Osteoblast (primary cell): ENCODE data around the gene CYP3A4. TPM values are rescaled to one million over a fixed set of nuclear protein-coding genes. Genes with fewer than 3 reads are reported as not detected.
"Not testable (repeated sequence)": the region's sequence is repeated elsewhere in the genome, so short reads cannot be mapped to it uniquely, and the experiment has no call there.

ENCODE experiments used
- DNase-seq: peaks from one replicate; pipeline ENCODE4 v3.0.0; 2011; ENCODE audit warnings: low spot score, mixed read lengths; ENCODE audit not compliant: insufficient read length; ENCODE audit errors: missing footprints
- H2AFZ ChIP-seq: 2 replicates; pipeline ENCODE4 v1.6.0; 2011; ENCODE audit warnings: mild to moderate bottlenecking, low read length
- H3K27ac ChIP-seq: 2 replicates; pipeline ENCODE4 v1.5.1; 2011; ENCODE audit warnings: mild to moderate bottlenecking, low read depth, low read length, moderate library complexity
- H3K27me3 ChIP-seq: 2 replicates; pipeline ENCODE4 v1.6.0; 2012; ENCODE audit warnings: mild to moderate bottlenecking, control low read depth, inconsistent platforms, low read length, moderate library complexity; ENCODE audit not compliant: insufficient read depth
- H3K36me3 ChIP-seq: 2 replicates; pipeline ENCODE4 v1.5.1; 2011; ENCODE audit warnings: mild to moderate bottlenecking, low read length, control low read depth, moderate library complexity; ENCODE audit not compliant: insufficient read depth
- H3K4me1 ChIP-seq: 2 replicates; pipeline ENCODE4 v1.5.1; 2011; ENCODE audit warnings: mild to moderate bottlenecking, low read length, control low read depth, moderate library complexity; ENCODE audit not compliant: insufficient read depth
- H3K4me2 ChIP-seq: 2 replicates; pipeline ENCODE4 v1.6.0; 2011; ENCODE audit warnings: mild to moderate bottlenecking, low read length; ENCODE audit not compliant: insufficient read depth
- H3K4me3 ChIP-seq: fragments of 200-600 bp; sonication (generic); 3 replicates; pipeline ENCODE4 v1.5.1; 2012; ENCODE audit warnings: mild to moderate bottlenecking, low read length, inconsistent platforms; ENCODE audit not compliant: insufficient read depth
- H3K79me2 ChIP-seq: 2 replicates; pipeline ENCODE4 v1.6.0; 2012; ENCODE audit warnings: mild to moderate bottlenecking, low read length, control low read depth, inconsistent platforms; ENCODE audit not compliant: insufficient read depth
- H3K9me3 ChIP-seq: 2 replicates; pipeline ENCODE4 v1.5.1; 2011; ENCODE audit warnings: low read depth, low read length, control low read depth
- H4K20me1 ChIP-seq: 2 replicates; pipeline ENCODE4 v1.6.0; 2012; ENCODE audit warnings: mild to moderate bottlenecking, low read length, control low read depth; ENCODE audit not compliant: insufficient read depth
- total RNA-seq: library from RNA; depleted of rRNA; stranded (reverse); fragments of >200 nt; gene quantifications from 2 replicates; pipeline ENCODE4 v1.2.3, GENCODE V29; 2012
- TF ChIP-seq, protein P1 (sequence below): IDR thresholded peaks from 2 replicates; pipeline ENCODE4 v1.5.1; 2011; ENCODE audit warnings: mild to moderate bottlenecking, low read depth, low read length, moderate library complexity; ENCODE audit errors: extremely low read depth

The CYP3A4 gene
- total RNA-seq, 1 donor: not detected

- Histone ChIP-seq H3K79me2 (no peaks in the 10 kb centered on the region), H3K4me2 (no peak overlapping the region), H3K4me3 (no peak overlapping the region), H4K20me1 (no peaks in the 10 kb centered on the region), H3K36me3 (no peaks in the 10 kb centered on the region), H3K27me3 (peaks cover 44% of the 10 kb centered on the region), H2AFZ (no peak overlapping the region), H3K27ac (no peak overlapping the region), H3K9me3 (no peaks in the 10 kb centered on the region), H3K4me1 (no peaks in the 10 kb centered on the region)
- TF ChIP-seq, protein P1, sequence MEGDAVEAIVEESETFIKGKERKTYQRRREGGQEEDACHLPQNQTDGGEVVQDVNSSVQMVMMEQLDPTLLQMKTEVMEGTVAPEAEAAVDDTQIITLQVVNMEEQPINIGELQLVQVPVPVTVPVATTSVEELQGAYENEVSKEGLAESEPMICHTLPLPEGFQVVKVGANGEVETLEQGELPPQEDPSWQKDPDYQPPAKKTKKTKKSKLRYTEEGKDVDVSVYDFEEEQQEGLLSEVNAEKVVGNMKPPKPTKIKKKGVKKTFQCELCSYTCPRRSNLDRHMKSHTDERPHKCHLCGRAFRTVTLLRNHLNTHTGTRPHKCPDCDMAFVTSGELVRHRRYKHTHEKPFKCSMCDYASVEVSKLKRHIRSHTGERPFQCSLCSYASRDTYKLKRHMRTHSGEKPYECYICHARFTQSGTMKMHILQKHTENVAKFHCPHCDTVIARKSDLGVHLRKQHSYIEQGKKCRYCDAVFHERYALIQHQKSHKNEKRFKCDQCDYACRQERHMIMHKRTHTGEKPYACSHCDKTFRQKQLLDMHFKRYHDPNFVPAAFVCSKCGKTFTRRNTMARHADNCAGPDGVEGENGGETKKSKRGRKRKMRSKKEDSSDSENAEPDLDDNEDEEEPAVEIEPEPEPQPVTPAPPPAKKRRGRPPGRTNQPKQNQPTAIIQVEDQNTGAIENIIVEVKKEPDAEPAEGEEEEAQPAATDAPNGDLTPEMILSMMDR: no peak
- no peak for DNase-seq
Measured at GRCh38 chr7:99782012-99782953, 1.7 kb downstream of the CYP3A4 start.

GRCh38 chr7:99780588-99780987 is 3.4 kb downstream of the CYP3A4 start:
- TF ChIP-seq, protein P1: no peak
- Histone ChIP-seq H3K27me3 (peaks cover 50% of the 10 kb centered on the region), H3K4me2 (no peak overlapping the region)

GRCh38 chr7:99779949-99780348 is 4.0 kb downstream of the CYP3A4 start:
- Histone ChIP-seq H4K20me1 (no peaks in the 10 kb centered on the region), H3K4me1 (no peaks in the 10 kb centered on the region), H3K27ac (no peak overlapping the region), H3K36me3 (no peaks in the 10 kb centered on the region), H3K27me3 (peaks cover 50% of the 10 kb centered on the region), H3K4me2 (no peak overlapping the region), H3K79me2 (no peaks in the 10 kb centered on the region), H2AFZ (no peak overlapping the region), H3K9me3 (no peaks in the 10 kb centered on the region), H3K4me3 (no peak overlapping the region)
- TF ChIP-seq, protein P1: no peak
- DNase-seq: no peak

More at GRCh38 chr7:99780588-99780987, 3.4 kb downstream of the CYP3A4 start:
- no peaks in the 10 kb centered on the region for H3K36me3 ChIP-seq
- DNase-seq: no peak
- no peak overlapping the region for H2AFZ ChIP-seq
- no peaks in the 10 kb centered on the region for H4K20me1 ChIP-seq
- H3K27ac ChIP-seq: no peak overlapping the region
- no peaks in the 10 kb centered on the region for H3K4me1 ChIP-seq
- H3K79me2 ChIP-seq: no peaks in the 10 kb centered on the region
- H3K4me3 ChIP-seq: no peak overlapping the region
- no peaks in the 10 kb centered on the region for H3K9me3 ChIP-seq

DNA sequence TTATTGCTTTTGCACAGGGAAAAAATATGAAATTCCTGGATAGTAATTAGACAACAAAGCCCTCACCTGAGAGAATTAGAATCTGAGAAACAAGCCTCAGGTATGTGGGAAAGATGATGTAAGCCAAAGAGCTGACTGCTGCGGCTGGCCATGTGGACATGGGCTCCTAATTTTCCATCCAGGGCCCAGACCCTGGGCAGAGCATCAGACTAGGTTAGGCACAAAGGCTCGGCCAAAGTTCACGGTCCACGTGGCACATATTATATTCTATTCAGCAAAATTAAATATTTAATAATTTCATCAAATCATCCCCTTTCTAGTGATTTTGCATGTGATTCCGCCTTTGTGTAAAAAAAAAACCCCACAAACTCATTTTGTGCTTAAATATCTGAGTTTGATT is 5.1 kb downstream of the CYP3A4 start:
- peaks cover 50% of the 10 kb centered on the region for H3K27me3 ChIP-seq

DNA sequence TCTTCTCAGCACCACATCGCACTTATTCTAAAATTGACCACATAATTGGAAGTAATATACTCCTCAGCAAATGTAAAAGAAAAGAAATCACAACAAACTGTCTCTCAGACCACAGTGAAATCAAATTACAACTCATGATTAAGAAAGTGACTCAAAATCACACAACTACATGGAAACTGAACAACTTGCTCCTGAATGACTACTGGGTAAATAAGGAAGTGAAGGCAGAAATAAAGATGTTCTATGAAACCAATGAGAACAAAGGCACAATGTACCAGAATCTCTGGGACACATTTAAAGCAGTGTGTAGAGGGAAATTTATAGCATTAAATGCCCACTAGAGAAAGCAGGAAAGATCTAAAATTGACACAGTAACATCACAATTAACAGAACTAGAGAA is 10.6 kb downstream of the CYP3A4 start:
- not testable (repeated sequence) for H4K20me1 ChIP-seq, H3K79me2 ChIP-seq, H3K27ac ChIP-seq, H2AFZ ChIP-seq, H3K4me2 ChIP-seq, DNase-seq, H3K9me3 ChIP-seq, H3K4me1 ChIP-seq, H3K4me3 ChIP-seq, H3K36me3 ChIP-seq
- H3K27me3 ChIP-seq: peaks cover 34% of the 10 kb centered on the region

More for the DNA sequence above, 5.1 kb downstream of the CYP3A4 start:
- Histone ChIP-seq H3K36me3 (no peaks in the 10 kb centered on the region), H2AFZ (no peak overlapping the region), H3K4me2 (no peak overlapping the region), H4K20me1 (no peaks in the 10 kb centered on the region), H3K79me2 (no peaks in the 10 kb centered on the region), H3K9me3 (no peaks in the 10 kb centered on the region), H3K27ac (no peak overlapping the region), H3K4me3 (no peak overlapping the region), H3K4me1 (no peaks in the 10 kb centered on the region)
- TF ChIP-seq, protein P1: no peak
- no peak for DNase-seq
